Measurements from ENCODE around the gene TCF20. TPM values are rescaled to one million over a fixed set of nuclear protein-coding genes. Genes with fewer than 3 reads are reported as not detected.

Gene TCF20
- total RNA-seq, 1 donor from 2014 or later, result 52.4 TPM

- no peak for DNase-seq (ENCODE audit: low read depth)
- no peaks in the 10 kb centered on the region for H3K27me3 ChIP-seq (ENCODE audit: control insufficient read depth, insufficient read depth, low read length)
- H3K36me3 ChIP-seq (ENCODE audit: control insufficient read depth, insufficient read depth, low read length), result no peaks in the 10 kb centered on the region
- TF ChIP-seq CTCF (IDR thresholded peaks at IDR 0.05; ENCODE audit: insufficient read depth, low read length, poor library complexity, severe bottlenecking), result no peak
- no peak overlapping the region for H3K4me3 ChIP-seq (ENCODE audit: low read depth, low read length)
These were observed 38.5 kb downstream of the TCF20 start for GRCh38 chr22:42231929-42232328.

- no peak for TF ChIP-seq CTCF (IDR thresholded peaks at IDR 0.05; ENCODE audit: insufficient read depth, low read length, poor library complexity, severe bottlenecking)
- DNase-seq (ENCODE audit: low read depth), result no peak
- no peak overlapping the region for H3K4me3 ChIP-seq (ENCODE audit: low read depth, low read length)
- no peaks in the 10 kb centered on the region for H3K36me3 ChIP-seq (ENCODE audit: control insufficient read depth, insufficient read depth, low read length)
- H3K27me3 ChIP-seq (ENCODE audit: control insufficient read depth, insufficient read depth, low read length), result no peaks in the 10 kb centered on the region
These were observed 40.9 kb downstream of the TCF20 start for GRCh38 chr22:42229455-42230149.

DNA sequence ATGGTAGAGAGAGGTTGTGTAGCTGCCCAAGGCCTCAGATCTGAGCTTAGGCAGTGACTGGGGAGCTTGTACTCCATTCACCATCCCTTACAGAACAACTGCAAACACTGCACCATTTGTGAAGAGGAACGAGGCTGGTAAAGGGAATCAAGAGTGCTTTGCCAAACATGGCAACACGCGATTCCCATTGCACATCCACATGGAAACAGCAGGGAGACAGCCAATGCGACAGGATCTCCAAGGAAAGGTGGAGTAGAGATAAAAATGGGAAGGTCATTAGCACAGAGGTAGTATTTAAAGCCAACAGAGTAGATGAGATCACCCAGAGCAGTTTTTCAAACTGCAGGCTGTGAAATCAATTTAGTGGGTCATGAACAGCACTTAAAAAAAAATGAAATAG lies 42.0 kb downstream of the TCF20 start:
- no peak for TF ChIP-seq CTCF (IDR thresholded peaks at IDR 0.05; ENCODE audit: insufficient read depth, low read length, poor library complexity, severe bottlenecking)
- Histone ChIP-seq H3K27me3 (ENCODE audit: control insufficient read depth, insufficient read depth, low read length) (no peaks in the 10 kb centered on the region), H3K4me3 (ENCODE audit: low read depth, low read length) (no peak overlapping the region)

DNA sequence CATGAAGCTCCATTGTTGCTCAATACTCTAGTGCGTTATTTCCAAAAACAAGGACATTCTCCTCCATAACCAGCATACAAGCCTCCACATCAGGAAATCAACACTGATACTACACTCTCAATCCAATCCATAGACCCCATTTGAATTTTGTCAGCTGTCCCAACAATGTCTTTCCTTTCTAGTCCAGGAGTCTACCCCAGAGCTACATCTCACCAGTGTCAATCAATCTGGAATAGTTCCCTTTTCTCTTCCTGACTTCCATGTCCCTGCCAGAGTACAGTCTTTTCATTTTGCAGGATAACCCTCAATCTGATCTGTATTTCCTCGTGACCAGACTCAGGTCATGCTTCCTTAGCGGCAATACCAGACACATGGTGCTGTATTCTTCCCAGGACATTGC lies 43.0 kb downstream of the TCF20 start:
- Histone ChIP-seq H3K27me3 (ENCODE audit: control insufficient read depth, insufficient read depth, low read length) (no peaks in the 10 kb centered on the region), H3K36me3 (ENCODE audit: control insufficient read depth, insufficient read depth, low read length) (no peaks in the 10 kb centered on the region), H3K4me3 (ENCODE audit: low read depth, low read length) (no peak overlapping the region)
- DNase-seq (ENCODE audit: low read depth), result no peak
- no peak for TF ChIP-seq CTCF (IDR thresholded peaks at IDR 0.05; ENCODE audit: insufficient read depth, low read length, poor library complexity, severe bottlenecking)

More for the DNA sequence above, 42.0 kb downstream of the TCF20 start:
- H3K36me3 ChIP-seq (ENCODE audit: control insufficient read depth, insufficient read depth, low read length), result no peaks in the 10 kb centered on the region
- DNase-seq (ENCODE audit: low read depth), result no peak

- DNase-seq (ENCODE audit: low read depth), result no peak
- no peaks in the 10 kb centered on the region for H3K27me3 ChIP-seq (ENCODE audit: control insufficient read depth, insufficient read depth, low read length)
These were observed 44.6 kb downstream of the TCF20 start for GRCh38 chr22:42225841-42226240.

More at GRCh38 chr22:42225841-42226240, 44.6 kb downstream of the TCF20 start:
- H3K4me3 ChIP-seq (ENCODE audit: low read depth, low read length), result no peak overlapping the region
- H3K36me3 ChIP-seq (ENCODE audit: control insufficient read depth, insufficient read depth, low read length), result no peaks in the 10 kb centered on the region
- TF ChIP-seq CTCF (IDR thresholded peaks at IDR 0.05; ENCODE audit: insufficient read depth, low read length, poor library complexity, severe bottlenecking), result no peak

Measured in kidney epithelial cell (primary cell).